Osteoblast (primary cell): Measurements from ENCODE around the gene SEMA3B. TPM values are rescaled to one million over a fixed set of nuclear protein-coding genes. Genes with fewer than 3 reads are reported as not detected.
A peak's percentile ranks its signal among the peaks of the same experiment; 100 is the strongest.

ENCODE experiments used
- DNase-seq: peaks from one replicate; pipeline ENCODE4 v3.0.0; 2011; ENCODE audit warnings: low spot score, mixed read lengths; ENCODE audit not compliant: insufficient read length; ENCODE audit errors: missing footprints
- H2AFZ ChIP-seq: 2 replicates; pipeline ENCODE4 v1.6.0; 2011; ENCODE audit warnings: mild to moderate bottlenecking, low read length
- H3K27ac ChIP-seq: 2 replicates; pipeline ENCODE4 v1.5.1; 2011; ENCODE audit warnings: mild to moderate bottlenecking, low read depth, low read length, moderate library complexity
- H3K27me3 ChIP-seq: 2 replicates; pipeline ENCODE4 v1.6.0; 2012; ENCODE audit warnings: mild to moderate bottlenecking, control low read depth, inconsistent platforms, low read length, moderate library complexity; ENCODE audit not compliant: insufficient read depth
- H3K36me3 ChIP-seq: 2 replicates; pipeline ENCODE4 v1.5.1; 2011; ENCODE audit warnings: mild to moderate bottlenecking, low read length, control low read depth, moderate library complexity; ENCODE audit not compliant: insufficient read depth
- H3K4me1 ChIP-seq: 2 replicates; pipeline ENCODE4 v1.5.1; 2011; ENCODE audit warnings: mild to moderate bottlenecking, low read length, control low read depth, moderate library complexity; ENCODE audit not compliant: insufficient read depth
- H3K4me2 ChIP-seq: 2 replicates; pipeline ENCODE4 v1.6.0; 2011; ENCODE audit warnings: mild to moderate bottlenecking, low read length; ENCODE audit not compliant: insufficient read depth
- H3K4me3 ChIP-seq: fragments of 200-600 bp; sonication (generic); 3 replicates; pipeline ENCODE4 v1.5.1; 2012; ENCODE audit warnings: mild to moderate bottlenecking, low read length, inconsistent platforms; ENCODE audit not compliant: insufficient read depth
- H3K79me2 ChIP-seq: 2 replicates; pipeline ENCODE4 v1.6.0; 2012; ENCODE audit warnings: mild to moderate bottlenecking, low read length, control low read depth, inconsistent platforms; ENCODE audit not compliant: insufficient read depth
- H3K9me3 ChIP-seq: 2 replicates; pipeline ENCODE4 v1.5.1; 2011; ENCODE audit warnings: low read depth, low read length, control low read depth
- H4K20me1 ChIP-seq: 2 replicates; pipeline ENCODE4 v1.6.0; 2012; ENCODE audit warnings: mild to moderate bottlenecking, low read length, control low read depth; ENCODE audit not compliant: insufficient read depth
- CTCF ChIP-seq: IDR thresholded peaks from 2 replicates; pipeline ENCODE4 v1.5.1; 2011; ENCODE audit warnings: mild to moderate bottlenecking, low read depth, low read length, moderate library complexity; ENCODE audit errors: extremely low read depth
- total RNA-seq: library from RNA; depleted of rRNA; stranded (reverse); fragments of >200 nt; gene quantifications from 2 replicates; pipeline ENCODE4 v1.2.3, GENCODE V29; 2012

SEMA3B gene
- total RNA-seq, 1 donor: 10.1 TPM

GRCh38 chr3:50320853-50321335 is 51.9 kb downstream of the SEMA3B start:
- H2AFZ ChIP-seq: peak overlapping the region; percentile 99

GRCh38 chr3:50321336-50322114 is 52.6 kb downstream of the SEMA3B start:
- H3K4me2 ChIP-seq: peak overlapping the region; percentile 99
- H3K9me3 ChIP-seq: no peaks in the 10 kb centered on the region
- H2AFZ ChIP-seq: peak overlapping the region; percentile 99
- no peaks in the 10 kb centered on the region for H3K27me3 ChIP-seq
- peaks cover 40% of the 10 kb centered on the region for H3K36me3 ChIP-seq
- peaks cover 14% of the 10 kb centered on the region for H3K4me1 ChIP-seq
- H4K20me1 ChIP-seq: peaks cover 36% of the 10 kb centered on the region
- peak overlapping the region; percentile 91 for H3K4me3 ChIP-seq
- peak overlapping the region; percentile 99 for H3K27ac ChIP-seq
- peaks cover 36% of the 10 kb centered on the region for H3K79me2 ChIP-seq
- TF ChIP-seq CTCF: peak; percentile 14
- DNase-seq: peak; percentile 100

More at GRCh38 chr3:50320853-50321335, 51.9 kb downstream of the SEMA3B start:
- H4K20me1 ChIP-seq: peaks cover 38% of the 10 kb centered on the region
- peak; percentile 97 for DNase-seq
- H3K4me2 ChIP-seq: peak overlapping the region; percentile 99
- no peaks in the 10 kb centered on the region for H3K27me3 ChIP-seq
- peak overlapping the region; percentile 99 for H3K27ac ChIP-seq
- no peak for TF ChIP-seq CTCF
- H3K4me3 ChIP-seq: peak overlapping the region; percentile 91
- H3K36me3 ChIP-seq: peaks cover 33% of the 10 kb centered on the region
- peaks cover 31% of the 10 kb centered on the region for H3K79me2 ChIP-seq
- peaks cover 14% of the 10 kb centered on the region for H3K4me1 ChIP-seq
- H3K9me3 ChIP-seq: no peaks in the 10 kb centered on the region

GRCh38 chr3:50322115-50322385 is 53.1 kb downstream of the SEMA3B start:
- peak; percentile 62 for DNase-seq
- no peak overlapping the region for H3K27ac ChIP-seq
- peaks cover 37% of the 10 kb centered on the region for H4K20me1 ChIP-seq
- H3K4me2 ChIP-seq: peak overlapping the region; percentile 99
- H3K4me3 ChIP-seq: peak overlapping the region; percentile 91
- no peak for TF ChIP-seq CTCF
- H3K36me3 ChIP-seq: peaks cover 38% of the 10 kb centered on the region
- H3K27me3 ChIP-seq: no peaks in the 10 kb centered on the region
- peak overlapping the region; percentile 89 for H2AFZ ChIP-seq
- H3K4me1 ChIP-seq: peaks cover 15% of the 10 kb centered on the region
- peaks cover 41% of the 10 kb centered on the region for H3K79me2 ChIP-seq
- H3K9me3 ChIP-seq: no peaks in the 10 kb centered on the region

- H3K4me2 ChIP-seq: peak within 1 kb of the TSS; percentile 99
- H4K20me1 ChIP-seq: peaks cover 34% of the 10 kb centered on the region
- H3K36me3 ChIP-seq: peaks cover 35% of the 10 kb centered on the region
- peaks cover 45% of the 10 kb centered on the region for H3K79me2 ChIP-seq
- H2AFZ ChIP-seq: peak within 1 kb of the TSS; percentile 99
- no peaks in the 10 kb centered on the region for H3K27me3 ChIP-seq
- no peaks in the 10 kb centered on the region for H3K9me3 ChIP-seq
- H3K4me3 ChIP-seq: peak within 1 kb of the TSS; percentile 91
- peak within 1 kb of the TSS; percentile 99 for H3K27ac ChIP-seq
- peaks cover 20% of the 10 kb centered on the region for H3K4me1 ChIP-seq
- no peak for TF ChIP-seq CTCF
- DNase-seq: peak; percentile 66
These were observed 53.6 kb downstream of the SEMA3B start, which contains the start of gene HYAL2 for GRCh38 chr3:50322386-50323091. TSS of gene HYAL2 (minus strand) at chr3:50322745. CDS start at chr3:50320489, 2,256 bp downstream.
